Activated naive CD8-positive, alpha-beta T cell treated with anti-CD3 and anti-CD28 coated beads, Interleukin-2, amount 10 ng/mL, durations not matched to agents 7 days and 5 days (primary cell): Measurements from ENCODE around the gene SOX13. TPM values are rescaled to one million over a fixed set of nuclear protein-coding genes. Genes with fewer than 3 reads are reported as not detected.

Experiments
- ATAC-seq: fragments of 150-1000 bp; cut with Tn5 transposase; one replicate; pipeline ENCODE4 v1.10.0; 2021; ENCODE audit warnings: low read depth, moderate library complexity
- POLR2A ChIA-PET: fragments of 350-600 bp; sonication (Branson Sonifier 250); formaldehyde crosslinking; loops from one replicate; lab custom pipeline; 2021; ENCODE audit warnings: antibody characterized with exemption; lab: Charles Lee
- DNase-seq: peaks from one replicate; pipeline ENCODE4 v3.0.0; 2021
- H3K27ac Mint-ChIP-seq: one replicate; pipeline ENCODE4 v1.8.0; 2022; ENCODE audit warnings: mild to moderate bottlenecking, mixed read lengths
- H3K27me3 Mint-ChIP-seq: one replicate; pipeline ENCODE4 v1.8.0; 2022; ENCODE audit warnings: mild to moderate bottlenecking, moderate library complexity, mixed read lengths
- H3K36me3 Mint-ChIP-seq: one replicate; pipeline ENCODE4 v1.8.0; 2021; ENCODE audit warnings: mild to moderate bottlenecking, mixed read lengths
- H3K4me1 Mint-ChIP-seq: one replicate; pipeline ENCODE4 v1.8.0; 2021; ENCODE audit warnings: mixed read lengths
- H3K4me3 Mint-ChIP-seq: one replicate; pipeline ENCODE4 v1.8.0; 2022; ENCODE audit warnings: mild to moderate bottlenecking, moderate library complexity, mixed read lengths
- H3K9me3 Mint-ChIP-seq: one replicate; pipeline ENCODE4 v1.8.0; 2021; ENCODE audit warnings: mixed read lengths
- total RNA-seq, 2 experiments: library from RNA; stranded (reverse); gene quantifications; one replicate each; pipeline ENCODE4 v1.2.3, GENCODE V29; 2021

The SOX13 gene
- total RNA-seq, 2 experiments from 2014 or later, result 3.9 to 4.0 TPM

GRCh38 chr1:204073837-204074273 is 940 bp downstream of the SOX13 start:
- DNase-seq, result peak; percentile 35
- POLR2A ChIA-PET, result no interaction called here
- no peak for ATAC-seq
- Mint-ChIP-seq H3K36me3 (no peaks in the 10 kb centered on the region), H3K27ac (no peak overlapping the region), H3K27me3 (peaks cover 85% of the 10 kb centered on the region), H3K4me3 (peak overlapping the region; percentile 67), H3K4me1 (peaks cover 8% of the 10 kb centered on the region), H3K9me3 (no peaks in the 10 kb centered on the region)

- no peak overlapping the region for H3K27ac Mint-ChIP-seq
- POLR2A ChIA-PET, result no interaction called here
- ATAC-seq, result no peak
Observed at GRCh38 chr1:204074274-204075138, 1.6 kb downstream of the SOX13 start.

DNA sequence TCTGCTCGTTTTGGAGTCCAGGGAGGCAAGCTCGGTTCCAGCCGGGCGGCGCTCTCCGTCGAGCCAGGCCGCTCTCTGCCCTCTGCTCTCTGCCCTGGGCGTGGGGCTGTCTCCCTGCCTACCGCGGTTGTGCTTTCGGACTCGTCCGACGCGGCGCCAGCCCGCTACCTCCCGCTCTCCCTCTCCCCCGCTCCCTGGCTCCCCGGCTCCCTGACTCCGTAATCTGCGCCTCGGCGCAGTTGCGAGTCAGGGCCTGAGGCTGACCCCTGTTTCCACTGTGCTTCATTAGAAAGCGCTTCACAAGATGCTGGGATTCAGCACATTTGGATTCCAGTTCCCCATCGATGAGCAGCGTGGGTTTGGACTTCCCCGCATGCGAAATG is 2.2 kb downstream of the SOX13 start:
- no peaks in the 10 kb centered on the region for H3K36me3 Mint-ChIP-seq
- H3K27me3 Mint-ChIP-seq, result peaks cover 77% of the 10 kb centered on the region
- H3K4me3 Mint-ChIP-seq, result peak overlapping the region; percentile 67
- POLR2A ChIA-PET, result no interaction called here
- H3K9me3 Mint-ChIP-seq, result no peaks in the 10 kb centered on the region
- no peak for ATAC-seq
- H3K4me1 Mint-ChIP-seq, result peaks cover 12% of the 10 kb centered on the region
- H3K27ac Mint-ChIP-seq, result no peak overlapping the region
- DNase-seq, result no peak

More at GRCh38 chr1:204074274-204075138, 1.6 kb downstream of the SOX13 start:
- peaks cover 8% of the 10 kb centered on the region for H3K4me1 Mint-ChIP-seq
- peak overlapping the region; percentile 67 for H3K4me3 Mint-ChIP-seq
- DNase-seq, result peak; percentile 36
- peaks cover 83% of the 10 kb centered on the region for H3K27me3 Mint-ChIP-seq
- H3K36me3 Mint-ChIP-seq, result no peaks in the 10 kb centered on the region
- no peaks in the 10 kb centered on the region for H3K9me3 Mint-ChIP-seq

- Mint-ChIP-seq H3K27ac (no peak overlapping the region), H3K27me3 (peaks cover 71% of the 10 kb centered on the region), H3K4me3 (no peak overlapping the region), H3K9me3 (no peaks in the 10 kb centered on the region), H3K4me1 (peaks cover 12% of the 10 kb centered on the region), H3K36me3 (no peaks in the 10 kb centered on the region)
- POLR2A ChIA-PET, result no interaction called here
- DNase-seq, result no peak
- no peak for ATAC-seq
Observed at GRCh38 chr1:204075890-204076846, 3.3 kb downstream of the SOX13 start.

DNA sequence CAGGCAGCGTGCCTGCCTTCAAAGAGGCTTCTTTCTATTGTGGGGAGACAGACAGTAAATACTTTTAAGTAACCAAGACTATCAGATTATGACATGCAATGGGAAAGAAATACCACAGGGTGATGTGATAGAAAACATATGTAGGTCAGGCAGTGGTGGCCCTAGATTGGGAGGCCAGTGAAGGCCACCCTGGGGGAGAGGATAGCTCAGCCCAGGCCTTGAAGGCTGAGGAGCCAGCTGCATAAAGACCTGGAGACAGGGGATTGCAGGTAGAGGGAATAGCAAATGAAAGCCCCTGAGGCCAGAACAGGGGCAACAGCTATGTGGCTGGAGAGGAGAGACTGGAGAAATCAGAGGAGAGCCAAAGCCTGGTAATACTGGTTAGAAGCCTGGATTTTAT is 4.0 kb downstream of the SOX13 start:
- Mint-ChIP-seq H3K36me3 (no peaks in the 10 kb centered on the region), H3K27me3 (peaks cover 64% of the 10 kb centered on the region), H3K9me3 (no peaks in the 10 kb centered on the region), H3K4me3 (no peak overlapping the region), H3K27ac (no peak overlapping the region), H3K4me1 (peaks cover 12% of the 10 kb centered on the region)
- POLR2A ChIA-PET, result no interaction called here
- DNase-seq, result no peak
- no peak for ATAC-seq

GRCh38 chr1:204077979-204078696 is 5.2 kb downstream of the SOX13 start:
- POLR2A ChIA-PET, result interaction anchor here (0.6 kb wide), 1 partner anchor 35 kb away, joined by 3 read pairs; no protein-coding TSS in a partner anchor
- H3K27me3 Mint-ChIP-seq, result peaks cover 55% of the 10 kb centered on the region
- no peak overlapping the region for H3K27ac Mint-ChIP-seq
- ATAC-seq (no peak), DNase-seq (no peak)
- no peak overlapping the region for H3K4me3 Mint-ChIP-seq
- H3K9me3 Mint-ChIP-seq, result no peaks in the 10 kb centered on the region
- H3K36me3 Mint-ChIP-seq, result no peaks in the 10 kb centered on the region
- H3K4me1 Mint-ChIP-seq, result peaks cover 10% of the 10 kb centered on the region

DNA sequence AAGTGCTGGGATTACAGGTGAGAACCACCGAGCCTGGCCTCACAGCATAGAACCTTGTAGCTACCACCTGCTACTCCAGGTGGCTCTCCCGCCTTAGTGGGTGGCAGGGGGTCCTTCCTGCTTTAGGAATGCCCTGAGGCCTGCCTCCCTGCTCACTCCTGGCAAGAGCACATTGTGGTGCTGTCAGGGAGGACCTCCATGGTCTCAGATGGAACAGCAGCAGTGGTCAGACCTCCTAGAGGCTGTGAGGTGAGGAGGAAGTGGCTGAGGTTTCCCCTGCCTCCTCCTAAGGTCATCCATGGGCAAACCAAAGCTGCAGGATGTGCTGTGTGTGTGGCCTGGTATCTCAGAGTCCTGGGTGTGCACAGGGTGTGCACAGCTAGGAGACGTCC is 6.7 kb downstream of the SOX13 start:
- Mint-ChIP-seq H3K9me3 (no peaks in the 10 kb centered on the region), H3K4me1 (peaks cover 7% of the 10 kb centered on the region), H3K27ac (no peak overlapping the region), H3K27me3 (peaks cover 43% of the 10 kb centered on the region), H3K4me3 (no peak overlapping the region), H3K36me3 (no peaks in the 10 kb centered on the region)
- DNase-seq (no peak), ATAC-seq (peak; percentile 50)
- POLR2A ChIA-PET, result no interaction called here

DNA sequence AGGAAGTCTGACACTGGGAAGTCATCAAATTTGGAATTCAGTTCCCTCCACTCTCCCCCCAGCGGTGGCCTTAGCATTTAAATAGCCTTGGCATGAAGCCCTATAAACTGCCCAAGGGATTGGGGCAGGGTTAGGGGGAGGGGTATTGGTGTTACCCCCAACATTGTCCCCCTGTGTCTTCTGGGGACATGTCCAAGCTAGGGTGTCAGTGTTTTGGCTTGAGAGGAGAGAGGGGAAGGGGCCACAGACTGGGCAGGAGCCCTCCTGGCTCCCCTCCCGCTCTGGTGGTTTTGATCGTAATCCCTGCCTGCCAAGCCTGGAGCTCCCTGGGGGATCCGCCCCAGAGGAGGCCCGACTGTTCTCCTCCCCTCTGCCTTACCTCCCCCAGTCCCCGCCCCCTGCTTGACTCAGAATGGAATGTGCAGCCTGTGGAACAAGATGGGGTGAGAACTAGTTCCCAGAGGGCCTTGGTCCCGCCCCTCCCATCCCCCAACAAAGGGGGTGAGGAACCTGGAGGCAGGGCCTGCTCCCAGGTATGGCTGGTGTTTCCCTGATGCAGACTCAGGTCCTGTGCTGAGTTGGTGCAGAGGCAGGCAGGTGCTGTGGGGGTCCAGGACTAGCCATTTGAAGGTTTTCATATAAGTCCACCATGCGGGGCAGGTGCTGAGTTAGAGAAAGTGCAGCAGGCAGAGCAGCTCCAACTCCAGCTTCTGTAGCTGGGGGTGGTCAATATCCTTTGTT is 7.4 kb downstream of the SOX13 start:
- Mint-ChIP-seq H3K36me3 (no peaks in the 10 kb centered on the region), H3K27ac (no peak overlapping the region), H3K9me3 (no peaks in the 10 kb centered on the region), H3K4me3 (no peak overlapping the region), H3K4me1 (peaks cover 5% of the 10 kb centered on the region), H3K27me3 (peaks cover 36% of the 10 kb centered on the region)
- ATAC-seq, result no peak
- POLR2A ChIA-PET, result no interaction called here
- DNase-seq, result no peak

DNA sequence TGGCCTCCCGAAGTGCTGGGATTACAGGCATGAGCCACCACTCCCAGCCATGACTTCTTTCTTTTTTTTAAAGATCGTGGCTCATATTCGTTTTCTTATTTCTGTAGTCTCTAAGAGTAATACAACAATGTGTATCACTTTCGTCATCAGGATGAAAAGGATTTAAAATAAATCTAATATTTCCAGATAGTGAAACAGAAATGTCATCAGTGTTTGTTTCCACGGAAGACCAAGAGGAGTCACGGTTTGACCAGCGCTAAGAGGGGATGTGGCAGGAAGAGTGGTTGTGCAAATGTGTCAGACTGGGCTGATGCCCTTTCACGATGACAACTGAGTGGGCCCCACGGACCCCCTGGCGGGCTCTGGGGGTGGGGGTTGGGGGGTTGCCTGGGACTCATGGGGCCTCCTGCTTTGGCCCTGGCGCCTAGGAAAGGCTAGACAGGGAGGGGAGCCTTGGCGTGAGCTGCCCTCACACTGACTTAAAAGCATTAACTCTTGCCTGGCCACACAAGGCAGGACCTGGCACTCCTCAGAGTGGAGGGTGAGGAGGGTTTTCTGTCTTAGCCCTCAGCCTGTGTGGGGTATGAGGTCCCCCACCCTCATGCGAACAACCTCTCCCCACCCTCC is 8.4 kb downstream of the SOX13 start:
- Mint-ChIP-seq H3K9me3 (no peaks in the 10 kb centered on the region), H3K27me3 (peaks cover 26% of the 10 kb centered on the region), H3K36me3 (no peaks in the 10 kb centered on the region), H3K4me1 (peaks cover 5% of the 10 kb centered on the region), H3K4me3 (no peak overlapping the region), H3K27ac (no peak overlapping the region)
- ATAC-seq, result no peak
- DNase-seq, result no peak
- POLR2A ChIA-PET, result no interaction called here

- Mint-ChIP-seq H3K27ac (no peak overlapping the region), H3K9me3 (no peaks in the 10 kb centered on the region), H3K27me3 (peaks cover 20% of the 10 kb centered on the region), H3K4me1 (peaks cover 5% of the 10 kb centered on the region), H3K36me3 (no peaks in the 10 kb centered on the region), H3K4me3 (no peak overlapping the region)
- ATAC-seq (no peak), DNase-seq (no peak)
- POLR2A ChIA-PET, result no interaction called here
Observed at GRCh38 chr1:204081791-204082513, 9.0 kb downstream of the SOX13 start.

GRCh38 chr1:204083491-204083890 is 10.6 kb downstream of the SOX13 start:
- DNase-seq (no peak), ATAC-seq (no peak)
- no peaks in the 10 kb centered on the region for H3K36me3 Mint-ChIP-seq
- peaks cover 7% of the 10 kb centered on the region for H3K27me3 Mint-ChIP-seq
- no peak overlapping the region for H3K4me3 Mint-ChIP-seq
- POLR2A ChIA-PET, result no interaction called here
- H3K4me1 Mint-ChIP-seq, result peaks cover 5% of the 10 kb centered on the region
- H3K27ac Mint-ChIP-seq, result no peak overlapping the region
- no peaks in the 10 kb centered on the region for H3K9me3 Mint-ChIP-seq
